PC-3 (cell line): Measurements from ENCODE around the gene HSPB2. TPM values are rescaled to one million over a fixed set of nuclear protein-coding genes. Genes with fewer than 3 reads are reported as not detected.

Source experiments
- ATAC-seq: fragments of 200-7000 bp; cut with Tn5 transposase; 2 replicates; pipeline ENCODE4 v1.9.1; 2020; ENCODE audit warnings: mild to moderate bottlenecking, moderate library complexity
- BruUV-seq: library from RNA; stranded (reverse); fragments of 400-500 nt; replicated peaks from 2 replicates; lab custom pipeline; 2021; lab: Mats Ljungman, UMichigan
- CTCF ChIA-PET: fragments of 300-600 bp; sonication (Branson Sonifier 250); formaldehyde crosslinking; loops from one replicate; lab custom pipeline; 2022; ENCODE audit warnings: antibody characterized with exemption; lab: Charles Lee
- POLR2A ChIA-PET: fragments of 300-600 bp; sonication (Branson Sonifier 250); formaldehyde crosslinking; loops from one replicate; lab custom pipeline; 2022; ENCODE audit warnings: antibody characterized with exemption; ENCODE audit not compliant: unreplicated experiment; lab: Charles Lee
- DNase-seq: peaks from one replicate; pipeline ENCODE4 v3.0.0-alpha.2; 2015
- H2AFZ ChIP-seq: fragments of 300-600 bp; sonication (generic); 2 replicates; pipeline ENCODE4 v1.6.0; 2016; ENCODE audit warnings: antibody characterized with exemption, low read length
- H3F3A ChIP-seq: fragments of 300-600 bp; sonication (generic); one replicate; pipeline ENCODE4 v1.6.0; 2017; ENCODE audit warnings: antibody characterized with exemption, low read length, control low read depth, mild to moderate bottlenecking; ENCODE audit not compliant: unreplicated experiment
- H3K27ac ChIP-seq: fragments of 300-600 bp; sonication (generic); 2 replicates; pipeline ENCODE4 v1.5.1; 2016; ENCODE audit warnings: mild to moderate bottlenecking, low read length
- H3K27me3 ChIP-seq: fragments of 300-600 bp; sonication (generic); 2 replicates; pipeline ENCODE4 v1.6.1; 2016; ENCODE audit warnings: low read length, mixed read lengths
- H3K36me3 ChIP-seq: fragments of 300-600 bp; sonication (generic); 2 replicates; pipeline ENCODE4 v1.6.1; 2016; ENCODE audit warnings: low read depth, mixed run types, low read length, mixed read lengths
- H3K4me1 ChIP-seq: fragments of 300-600 bp; sonication (generic); 2 replicates; pipeline ENCODE4 v1.5.1; 2016; ENCODE audit warnings: low read length; ENCODE audit not compliant: insufficient read depth
- H3K4me2 ChIP-seq: fragments of 300-600 bp; sonication (generic); 2 replicates; pipeline ENCODE4 v1.6.0; 2016; ENCODE audit warnings: low read length
- H3K4me3 ChIP-seq: fragments of 300-600 bp; sonication (generic); 2 replicates; pipeline ENCODE4 v1.5.1; 2016; ENCODE audit warnings: mild to moderate bottlenecking, low read length, mixed read lengths
- H3K79me2 ChIP-seq: fragments of 300-600 bp; sonication (generic); 2 replicates; pipeline ENCODE4 v1.6.1; 2017; ENCODE audit warnings: low read length, mixed read lengths
- H3K9ac ChIP-seq: fragments of 300-600 bp; sonication (generic); 2 replicates; pipeline ENCODE4 v1.6.0; 2016; ENCODE audit warnings: mild to moderate bottlenecking, low read length
- H3K9me2 ChIP-seq: fragments of 300-600 bp; sonication (generic); replicated peaks from 2 replicates; pipeline ENCODE4 v1.6.1; 2016; ENCODE audit warnings: mixed run types, low read length, mixed read lengths
- H3K9me3 ChIP-seq: fragments of 300-600 bp; sonication (generic); 2 replicates; pipeline ENCODE4 v1.6.1; 2016; ENCODE audit warnings: low read length, mixed read lengths
- H4K20me1 ChIP-seq: fragments of 300-600 bp; sonication (generic); 2 replicates; pipeline ENCODE4 v1.6.1; 2016; ENCODE audit warnings: low read length, mixed read lengths
- CTCF ChIP-seq: fragments of 300-600 bp; sonication (generic); conservative IDR thresholded peaks from 2 replicates; pipeline ENCODE4 v1.5.1; 2017; ENCODE audit warnings: antibody characterized with exemption, low read depth, mild to moderate bottlenecking, low read length
- EZH2 ChIP-seq: fragments of 300-600 bp; sonication (generic); IDR thresholded peaks from one replicate; pipeline ENCODE4 v1.6.1; 2017; ENCODE audit warnings: antibody characterized with exemption, mild to moderate bottlenecking, low read length; ENCODE audit not compliant: unreplicated experiment
- EZH2phosphoT487 ChIP-seq: fragments of 300-600 bp; sonication (generic); IDR thresholded peaks from 2 replicates; pipeline ENCODE4 v1.6.1; 2018; ENCODE audit warnings: mild to moderate bottlenecking, antibody characterized with exemption, low read length, borderline replicate concordance
- intact Hi-C: fragments of 100-400 bp; cut with micrococcal nuclease; formaldehyde crosslinking; loops from 2 replicates; pipeline ENCODE4 v1.9.0; 2023
- total RNA-seq: library from RNA; depleted of rRNA; stranded (reverse); fragments of >200 nt; gene quantifications from 2 replicates; pipeline ENCODE4 v1.2.3, GENCODE V29; 2014

HSPB2 gene
- total RNA-seq, 1 experiment from 2014 or later: not detected

- Histone ChIP-seq H3K36me3 (no peaks in the 10 kb centered on the region), H3K4me1 (no peaks in the 10 kb centered on the region; the same call in 1 of the 2 replicates), H4K20me1 (no peaks in the 10 kb centered on the region), H3K9me3 (no peaks in the 10 kb centered on the region), H3K27ac (no peak overlapping the region), H2AFZ (no peak overlapping the region), H3F3A (peaks cover 4% of the 10 kb centered on the region), H3K27me3 (no peaks in the 10 kb centered on the region), H3K4me2 (no peak overlapping the region), H3K9me2 (no peaks in the 10 kb centered on the region; the same call in 1 of the 2 replicates), H3K79me2 (no peaks in the 10 kb centered on the region), H3K4me3 (no peak overlapping the region), H3K9ac (no peak overlapping the region)
- no peak for ATAC-seq
- TF ChIP-seq CTCF: no peak
- no peak for TF ChIP-seq EZH2phosphoT487
- TF ChIP-seq EZH2: no peak
- no peak for DNase-seq
- intact Hi-C loops: no loop called here
- BruUV-seq: no TSS peak
- CTCF ChIA-PET: no interaction called here
- POLR2A ChIA-PET: no interaction called here
Measured at GRCh38 chr11:111949519-111950426, 37.2 kb downstream of the HSPB2 start.

- H3K79me2 ChIP-seq: no peaks in the 10 kb centered on the region
- no peaks in the 10 kb centered on the region for H3K27me3 ChIP-seq
- H4K20me1 ChIP-seq: no peaks in the 10 kb centered on the region
- intact Hi-C loops: no loop called here
- no peaks in the 10 kb centered on the region for H3K4me1 ChIP-seq
- H3K4me2 ChIP-seq: no peak overlapping the region
- H3K9ac ChIP-seq: no peak overlapping the region
- ChIA-PET POLR2A (no interaction called here), CTCF (no interaction called here)
- no peaks in the 10 kb centered on the region for H3K9me3 ChIP-seq
- no peak overlapping the region for H3K27ac ChIP-seq
- no peak for TF ChIP-seq CTCF
- TF ChIP-seq EZH2phosphoT487: no peak
- no peak for TF ChIP-seq EZH2
- BruUV-seq: no TSS peak
- no peak overlapping the region for H2AFZ ChIP-seq
- no peaks in the 10 kb centered on the region; the same call in 1 of the 2 replicates for H3K9me2 ChIP-seq
- peaks cover 4% of the 10 kb centered on the region for H3F3A ChIP-seq
- H3K4me3 ChIP-seq: no peak overlapping the region
- DNase-seq: no peak
- no peak for ATAC-seq
- H3K36me3 ChIP-seq: no peaks in the 10 kb centered on the region
Measured at GRCh38 chr11:111951565-111951964, 39.0 kb downstream of the HSPB2 start.

GRCh38 chr11:111954154-111954553 is 41.6 kb downstream of the HSPB2 start:
- peaks cover 4% of the 10 kb centered on the region for H3F3A ChIP-seq
- H3K27me3 ChIP-seq: no peaks in the 10 kb centered on the region
- DNase-seq (no peak), ATAC-seq (no peak)
- TF ChIP-seq EZH2phosphoT487 (no peak), CTCF (no peak), EZH2 (no peak)
- H3K9me3 ChIP-seq: no peaks in the 10 kb centered on the region
- ChIA-PET POLR2A (no interaction called here), CTCF (no interaction called here)
- no TSS peak for BruUV-seq
- H3K9ac ChIP-seq: no peak overlapping the region
- no peaks in the 10 kb centered on the region; the same call in 1 of the 2 replicates for H3K9me2 ChIP-seq
- H3K79me2 ChIP-seq: no peaks in the 10 kb centered on the region
- no peak overlapping the region for H3K27ac ChIP-seq
- H4K20me1 ChIP-seq: no peaks in the 10 kb centered on the region
- H3K4me1 ChIP-seq: no peaks in the 10 kb centered on the region
- no peaks in the 10 kb centered on the region for H3K36me3 ChIP-seq
- intact Hi-C loops: no loop called here
- H3K4me3 ChIP-seq: no peak overlapping the region
- no peak overlapping the region for H3K4me2 ChIP-seq
- no peak overlapping the region for H2AFZ ChIP-seq
